Measurements from ENCODE around the gene GRK5.

Gene GRK5

DNA sequence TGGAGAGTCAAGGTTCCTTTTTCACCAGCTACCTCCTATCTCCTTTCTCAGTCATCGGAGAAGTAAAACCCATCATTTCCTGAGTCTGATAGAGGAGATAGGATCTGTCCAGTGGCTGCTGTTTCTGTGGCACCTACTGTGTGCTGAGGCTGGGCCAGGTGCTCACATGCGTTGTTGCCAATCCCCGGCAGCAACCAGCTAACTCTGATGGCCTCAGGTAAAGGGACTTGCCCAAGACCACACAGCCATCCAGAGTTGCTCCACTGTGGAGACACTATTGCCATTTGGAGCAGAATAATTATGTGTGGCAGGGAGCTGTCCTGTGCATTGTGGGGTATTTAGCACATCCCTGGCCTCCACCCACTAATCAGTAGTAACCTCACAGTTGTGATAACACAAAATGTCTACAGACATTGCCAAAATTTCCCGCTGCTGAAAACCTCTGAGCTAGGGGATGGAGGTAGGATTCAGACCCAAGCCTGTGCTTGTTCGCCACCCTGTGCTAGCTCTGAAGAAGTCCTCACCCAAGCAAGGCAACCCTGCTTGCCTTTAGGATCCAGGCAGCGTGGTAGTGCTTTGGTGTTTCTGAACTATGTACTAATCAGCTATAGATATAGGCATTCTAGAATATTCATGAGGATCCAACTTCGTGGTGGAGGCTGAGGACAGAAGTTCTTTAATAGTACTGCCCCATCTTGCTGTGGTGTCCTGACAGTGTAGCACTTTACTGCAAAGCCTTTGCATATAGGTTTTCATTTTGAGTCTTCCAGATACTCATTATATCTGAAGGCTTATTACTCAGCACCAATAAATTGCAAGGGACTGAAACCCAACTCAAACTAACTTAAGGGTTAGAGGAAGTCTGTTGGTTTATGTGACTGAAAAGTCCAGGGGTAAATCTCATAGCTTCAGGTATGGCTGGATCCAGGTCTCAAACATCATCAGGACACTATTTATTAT, 164.6 kb downstream of the GRK5 start:
- no peak overlapping the region for H3K4me3 ChIP-seq (ENCODE audit: low read depth, low read length)
- H3K36me3 ChIP-seq (replicated peaks), result no peaks in the 10 kb centered on the region
- TF ChIP-seq, protein P1, sequence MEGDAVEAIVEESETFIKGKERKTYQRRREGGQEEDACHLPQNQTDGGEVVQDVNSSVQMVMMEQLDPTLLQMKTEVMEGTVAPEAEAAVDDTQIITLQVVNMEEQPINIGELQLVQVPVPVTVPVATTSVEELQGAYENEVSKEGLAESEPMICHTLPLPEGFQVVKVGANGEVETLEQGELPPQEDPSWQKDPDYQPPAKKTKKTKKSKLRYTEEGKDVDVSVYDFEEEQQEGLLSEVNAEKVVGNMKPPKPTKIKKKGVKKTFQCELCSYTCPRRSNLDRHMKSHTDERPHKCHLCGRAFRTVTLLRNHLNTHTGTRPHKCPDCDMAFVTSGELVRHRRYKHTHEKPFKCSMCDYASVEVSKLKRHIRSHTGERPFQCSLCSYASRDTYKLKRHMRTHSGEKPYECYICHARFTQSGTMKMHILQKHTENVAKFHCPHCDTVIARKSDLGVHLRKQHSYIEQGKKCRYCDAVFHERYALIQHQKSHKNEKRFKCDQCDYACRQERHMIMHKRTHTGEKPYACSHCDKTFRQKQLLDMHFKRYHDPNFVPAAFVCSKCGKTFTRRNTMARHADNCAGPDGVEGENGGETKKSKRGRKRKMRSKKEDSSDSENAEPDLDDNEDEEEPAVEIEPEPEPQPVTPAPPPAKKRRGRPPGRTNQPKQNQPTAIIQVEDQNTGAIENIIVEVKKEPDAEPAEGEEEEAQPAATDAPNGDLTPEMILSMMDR (IDR thresholded peaks at IDR 0.05; ENCODE audit: low read depth, low read length, missing control alignments), result peak; percentile 23
- no peaks in the 10 kb centered on the region for H3K27me3 ChIP-seq (replicated peaks)
- in situ Hi-C loops (cut with HindIII; ENCODE audit: low pct_ligation_motif_present, low sequenced_read_pairs), result no loop called here
- DNase-seq, result peak; percentile 16
- peak overlapping the region; percentile 93 for H3K27ac ChIP-seq

DNA sequence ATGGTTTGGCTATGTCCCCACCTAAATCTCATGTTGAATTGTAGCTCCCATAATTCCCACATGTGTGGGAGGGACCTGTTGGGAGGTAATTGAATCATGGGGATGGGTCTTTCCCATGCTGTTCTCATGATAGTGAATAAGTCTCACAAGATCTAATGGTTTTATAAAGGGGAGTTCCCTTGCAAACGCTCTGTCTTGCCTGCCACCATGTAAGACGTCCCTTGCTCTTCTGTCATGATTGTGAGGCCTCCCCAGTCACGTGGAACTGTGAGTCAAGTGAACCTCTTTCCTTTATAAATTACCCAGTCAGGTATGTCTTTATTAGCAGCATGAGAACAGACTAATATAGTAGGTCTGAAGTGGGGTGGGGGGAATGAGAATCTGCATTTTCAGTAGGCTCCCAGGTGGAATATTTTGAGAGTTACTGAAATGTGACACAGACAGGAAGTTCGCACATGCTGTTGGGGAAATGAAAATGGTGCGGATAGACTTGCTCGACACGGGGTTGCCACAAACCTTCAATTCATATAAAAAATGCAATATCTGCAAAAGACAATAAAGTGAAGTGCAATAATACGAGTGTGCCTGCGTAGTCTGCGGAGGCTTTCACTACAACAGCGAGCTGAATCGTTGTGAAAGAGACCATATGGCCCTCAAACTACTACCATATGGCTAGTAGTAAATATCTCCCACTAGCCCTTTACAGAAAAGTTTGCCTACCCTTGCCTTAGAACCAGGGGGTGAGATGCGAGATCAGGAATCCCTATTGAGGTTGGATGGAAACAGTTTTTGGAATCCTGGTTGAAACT, 166.1 kb downstream of the GRK5 start:
- Histone ChIP-seq H3K27ac (no peak overlapping the region), H3K27me3 (replicated peaks) (no peaks in the 10 kb centered on the region), H3K36me3 (replicated peaks) (no peaks in the 10 kb centered on the region), H3K4me3 (ENCODE audit: low read depth, low read length) (no peak overlapping the region)
- in situ Hi-C loops (cut with HindIII; ENCODE audit: low pct_ligation_motif_present, low sequenced_read_pairs), result no loop called here
- TF ChIP-seq, protein P1 (IDR thresholded peaks at IDR 0.05; ENCODE audit: low read depth, low read length, missing control alignments), result no peak
- DNase-seq, result no peak

DNA sequence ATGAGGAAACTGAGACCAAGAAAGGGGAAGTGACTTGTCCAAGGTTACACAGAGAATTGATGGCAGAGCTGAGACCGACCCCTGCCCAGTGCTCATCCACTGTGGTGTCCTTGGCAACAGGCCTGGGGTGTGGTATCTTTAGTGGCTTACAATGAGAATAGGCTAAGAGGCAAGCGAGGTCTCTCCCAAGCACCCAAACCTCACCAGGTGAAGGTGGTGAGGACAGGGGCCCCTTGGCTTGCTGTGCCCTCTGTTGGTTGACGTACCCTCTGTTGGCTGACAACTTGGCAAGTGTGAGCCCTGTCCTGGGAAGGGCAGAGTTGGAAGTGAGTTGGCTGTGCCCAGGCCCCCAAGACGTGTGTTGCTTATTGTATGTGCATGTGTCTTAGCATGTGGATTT, 166.9 kb downstream of the GRK5 start:
- Histone ChIP-seq H3K4me3 (ENCODE audit: low read depth, low read length) (no peak overlapping the region), H3K36me3 (replicated peaks) (no peaks in the 10 kb centered on the region), H3K27ac (no peak overlapping the region), H3K27me3 (replicated peaks) (no peaks in the 10 kb centered on the region)
- TF ChIP-seq, protein P1 (IDR thresholded peaks at IDR 0.05; ENCODE audit: low read depth, low read length, missing control alignments), result no peak
- no peak for DNase-seq
- in situ Hi-C loops (cut with HindIII; ENCODE audit: low pct_ligation_motif_present, low sequenced_read_pairs), result no loop called here

GRCh38 chr10:119375574-119376272, 168.4 kb downstream of the GRK5 start:
- H3K27ac ChIP-seq, result no peak overlapping the region
- TF ChIP-seq, protein P1 (IDR thresholded peaks at IDR 0.05; ENCODE audit: low read depth, low read length, missing control alignments), result no peak
- in situ Hi-C loops (cut with HindIII; ENCODE audit: low pct_ligation_motif_present, low sequenced_read_pairs), result no loop called here
- DNase-seq, result no peak
- H3K36me3 ChIP-seq (replicated peaks), result no peaks in the 10 kb centered on the region
- no peak overlapping the region for H3K4me3 ChIP-seq (ENCODE audit: low read depth, low read length)
- H3K27me3 ChIP-seq (replicated peaks), result no peaks in the 10 kb centered on the region

DNA sequence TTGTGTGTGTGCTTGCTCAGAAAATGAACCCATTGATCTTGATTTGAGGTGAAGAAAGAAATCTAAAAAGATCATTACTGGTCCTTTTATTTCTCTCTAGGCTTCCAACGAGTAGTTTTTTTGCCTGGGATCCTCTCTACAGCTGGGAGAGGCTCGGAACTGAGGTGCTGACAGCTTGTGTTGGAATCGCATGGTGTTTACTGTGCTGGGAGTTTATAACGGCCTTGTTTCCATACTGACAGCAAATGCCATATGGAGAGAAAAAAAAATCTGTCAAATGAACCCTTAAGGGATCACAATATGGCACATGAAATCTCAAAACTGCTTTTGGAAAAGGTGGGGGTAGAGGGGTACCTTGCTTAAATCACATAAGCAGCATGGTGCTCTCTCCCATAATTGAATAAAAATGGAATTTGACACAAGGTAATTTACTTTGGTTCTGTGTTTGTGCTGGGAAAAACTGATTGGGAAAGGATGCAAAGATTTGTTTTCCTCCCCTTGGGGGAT, 170.1 kb downstream of the GRK5 start:
- in situ Hi-C loops (cut with HindIII; ENCODE audit: low pct_ligation_motif_present, low sequenced_read_pairs), result no loop called here
- Histone ChIP-seq H3K27ac (no peak overlapping the region), H3K4me3 (ENCODE audit: low read depth, low read length) (no peak overlapping the region), H3K36me3 (replicated peaks) (peaks cover 7% of the 10 kb centered on the region), H3K27me3 (replicated peaks) (no peaks in the 10 kb centered on the region)
- DNase-seq, result no peak
- TF ChIP-seq, protein P1 (IDR thresholded peaks at IDR 0.05; ENCODE audit: low read depth, low read length, missing control alignments), result no peak

Data from brain microvascular endothelial cell (primary cell).